EL (cell line): ENCODE measurements around the gene UMAD1.
A peak's percentile ranks its signal among the peaks of the same experiment; 100 is the strongest.

ENCODE experiments used
- DNase-seq: peaks from one replicate; pipeline ENCODE4 v3.0.0-alpha.2; 2016

The UMAD1 gene

DNA sequence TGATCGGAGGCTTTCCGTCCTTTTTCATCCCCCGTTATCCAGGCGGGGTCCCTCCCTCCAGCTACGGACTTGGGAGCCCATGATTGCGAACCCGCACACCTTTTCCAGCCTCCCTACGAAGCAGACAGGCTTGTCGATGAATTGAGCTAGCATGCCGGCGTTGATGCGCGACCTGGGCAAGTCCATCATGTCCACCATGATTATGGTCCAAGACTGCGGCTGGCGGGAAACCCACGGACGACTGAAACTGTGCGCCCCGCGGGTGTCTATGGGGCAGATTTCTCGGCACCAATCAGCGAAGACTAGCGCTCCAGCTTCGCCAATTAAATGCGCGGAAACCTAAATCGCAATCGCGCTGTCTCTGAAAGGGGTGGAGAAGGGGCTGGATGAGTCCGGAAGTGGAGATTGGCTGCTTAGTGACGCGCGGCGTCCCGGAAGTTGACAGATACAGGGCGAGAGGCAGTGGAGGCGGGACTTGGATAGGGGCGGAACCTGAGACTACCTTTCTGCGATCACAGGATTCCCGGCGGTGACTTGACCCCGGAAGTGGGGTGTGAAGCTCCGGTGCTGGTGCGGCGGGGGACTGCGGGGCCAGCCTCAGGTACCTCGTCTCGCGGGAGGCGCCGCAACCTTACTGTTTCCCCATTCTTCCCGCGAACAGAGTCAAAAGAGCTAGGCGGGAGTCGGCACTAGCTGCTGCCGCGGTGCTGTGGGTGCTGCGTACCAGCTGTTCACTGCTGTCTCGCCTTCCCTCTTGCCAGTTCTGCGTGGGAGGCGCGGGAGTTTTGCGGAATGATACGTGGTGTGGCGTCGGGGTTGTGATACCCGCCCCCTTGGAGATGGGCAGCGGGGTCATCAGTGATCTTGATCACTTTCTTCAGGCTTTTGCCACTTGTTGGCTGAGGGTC, at the start of gene UMAD1:
Gene UMAD1 (plus strand): TSS at position 532 of the 908 bp plus-strand sequence. CDS start 32,620 bp downstream, outside the sequence.
- peak; percentile 100 for DNase-seq

DNA sequence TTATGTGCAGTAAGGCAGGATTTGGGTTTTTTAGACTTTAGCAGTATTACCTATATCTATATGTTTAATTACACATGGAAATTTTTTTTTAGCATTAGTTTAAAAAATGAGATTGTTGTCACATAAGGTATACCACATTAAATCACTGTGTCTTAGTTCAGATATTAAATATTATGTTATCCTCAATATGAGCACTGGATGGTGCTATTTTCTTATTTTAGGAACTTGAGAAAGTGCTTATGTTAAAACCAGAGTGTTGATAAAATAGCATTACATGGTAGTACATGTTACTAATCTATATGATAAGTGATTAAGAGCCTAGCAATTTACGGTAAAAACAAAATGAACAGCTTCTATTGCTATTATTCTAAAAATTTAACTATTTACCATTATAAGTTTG, 45.1 kb upstream of the UMAD1 start:
- peak; percentile 14 for DNase-seq

DNA sequence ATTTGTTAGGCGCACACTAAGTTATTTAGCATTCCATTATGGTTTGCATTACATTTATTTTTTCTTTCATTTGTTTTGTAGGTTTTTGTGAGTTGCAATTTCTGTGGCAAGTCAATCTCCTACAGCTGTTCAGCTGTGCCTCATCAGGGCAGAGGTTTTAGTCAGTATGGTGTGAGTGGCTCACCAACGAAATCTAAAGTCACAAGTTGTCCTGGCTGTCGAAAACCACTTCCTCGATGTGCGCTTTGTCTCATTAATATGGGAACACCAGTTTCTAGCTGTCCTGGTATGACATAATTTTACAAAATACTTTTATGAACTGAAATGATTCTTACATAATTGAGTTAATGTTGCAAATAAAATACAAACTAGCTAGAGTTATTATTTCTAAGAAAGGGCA, 44.4 kb upstream of the UMAD1 start:
- DNase-seq, result no peak

DNA sequence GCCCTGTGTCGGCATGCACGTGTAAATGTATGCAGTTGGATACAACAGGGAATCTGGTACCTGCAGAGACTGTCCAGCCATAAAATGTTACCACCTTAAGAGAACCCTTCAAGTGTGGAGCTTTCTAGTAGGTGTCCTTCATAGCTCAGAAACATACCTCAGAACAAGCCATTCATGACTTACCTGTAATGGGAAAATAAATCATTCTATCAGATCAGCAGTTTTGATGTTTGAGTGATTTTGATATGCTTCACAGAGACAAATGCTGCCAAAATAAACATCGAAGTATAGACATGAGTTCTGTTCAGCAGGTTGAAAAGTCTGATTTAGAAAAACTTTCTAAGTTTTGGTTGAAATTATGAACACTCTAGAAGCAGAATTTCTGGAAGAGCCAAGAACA, 33.5 kb upstream of the UMAD1 start:
- no peak for DNase-seq

DNA sequence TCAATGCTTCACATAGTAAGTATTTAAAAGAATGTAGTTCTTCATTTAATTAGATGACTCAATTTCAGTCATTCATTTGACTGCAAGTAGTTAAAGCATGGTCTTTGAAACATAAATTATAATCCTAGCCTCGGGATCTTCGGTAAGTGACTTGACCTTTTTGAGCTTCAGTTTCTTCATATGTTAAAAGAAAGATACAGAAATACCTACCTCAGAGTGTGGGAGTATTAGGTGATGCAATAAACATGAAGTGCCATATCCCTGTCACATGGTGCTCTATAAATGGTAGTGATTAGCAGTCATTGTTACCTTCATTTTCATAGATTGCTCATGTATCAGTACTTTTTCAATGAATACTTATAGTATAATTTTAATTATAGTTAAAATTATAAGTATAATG, 31.2 kb upstream of the UMAD1 start:
- DNase-seq, result no peak

DNA sequence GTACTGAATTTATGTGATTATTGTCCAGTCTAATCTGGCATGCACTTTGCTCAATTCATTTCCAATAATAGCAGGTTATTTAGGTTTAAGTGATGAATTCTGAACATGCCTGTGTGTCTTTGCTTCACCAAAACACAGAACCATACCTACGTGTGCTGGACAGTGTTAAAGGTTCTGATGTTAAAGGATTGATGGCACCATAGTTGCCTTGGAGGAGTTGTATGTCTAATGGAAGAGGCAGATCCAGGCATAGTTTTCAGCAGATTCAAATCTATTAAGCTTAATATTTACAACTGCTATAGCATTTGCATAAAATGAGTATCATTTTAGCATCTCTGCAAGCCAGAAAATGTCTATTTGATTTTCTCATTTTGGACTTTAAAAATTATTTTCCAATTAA, 28.0 kb upstream of the UMAD1 start:
- no peak for DNase-seq

DNA sequence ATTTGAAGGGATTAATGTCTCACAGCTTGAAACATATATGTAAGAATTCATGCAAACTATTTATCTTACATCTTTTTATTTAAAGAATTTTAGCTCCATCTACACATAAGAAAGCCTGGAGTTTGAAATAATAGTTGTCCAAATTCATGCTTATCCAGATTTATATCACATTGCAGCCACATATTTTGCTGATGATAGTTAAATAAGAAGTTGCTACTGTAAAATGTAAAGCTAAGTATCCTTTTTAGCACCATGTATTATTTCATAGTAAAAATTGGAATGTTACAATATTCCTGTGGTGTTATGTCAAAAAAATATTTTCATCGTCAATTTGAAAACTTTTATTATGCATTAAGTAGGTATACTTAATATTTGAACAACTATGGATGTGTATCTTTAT, 27.3 kb upstream of the UMAD1 start:
- no peak for DNase-seq

DNA sequence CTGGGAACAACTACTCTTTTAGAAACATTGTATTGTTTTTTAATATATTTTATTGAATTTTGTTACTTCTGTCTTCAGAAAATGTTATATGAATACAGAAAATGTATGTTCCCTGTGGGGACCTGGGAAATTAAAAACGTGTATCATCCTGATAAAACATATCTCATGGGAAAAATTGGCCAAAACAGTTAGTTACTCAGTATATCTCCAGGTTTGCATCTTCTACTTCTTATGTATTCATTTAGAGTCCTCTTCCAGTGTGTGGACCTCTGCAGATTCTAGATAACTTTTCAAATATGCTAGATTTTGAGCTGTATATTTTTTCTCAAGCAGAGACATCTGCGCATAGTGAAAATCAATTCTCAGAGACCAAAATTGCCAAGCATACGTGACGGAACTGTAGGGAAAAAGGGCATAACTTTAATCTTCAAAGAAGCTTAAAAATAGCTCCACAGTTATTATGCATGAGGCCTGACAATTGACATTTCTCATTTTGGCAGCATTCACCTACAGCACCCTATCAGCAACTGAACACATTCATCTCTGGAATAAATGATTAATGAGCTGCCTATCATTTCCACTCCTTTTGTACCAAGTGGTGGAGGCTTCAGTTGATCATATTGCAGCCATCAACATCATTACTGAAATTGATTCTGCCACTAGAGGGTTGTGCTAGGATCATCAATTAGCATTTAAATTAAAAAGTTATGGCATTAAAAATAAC, 26.4 kb upstream of the UMAD1 start:
- DNase-seq, result no peak

DNA sequence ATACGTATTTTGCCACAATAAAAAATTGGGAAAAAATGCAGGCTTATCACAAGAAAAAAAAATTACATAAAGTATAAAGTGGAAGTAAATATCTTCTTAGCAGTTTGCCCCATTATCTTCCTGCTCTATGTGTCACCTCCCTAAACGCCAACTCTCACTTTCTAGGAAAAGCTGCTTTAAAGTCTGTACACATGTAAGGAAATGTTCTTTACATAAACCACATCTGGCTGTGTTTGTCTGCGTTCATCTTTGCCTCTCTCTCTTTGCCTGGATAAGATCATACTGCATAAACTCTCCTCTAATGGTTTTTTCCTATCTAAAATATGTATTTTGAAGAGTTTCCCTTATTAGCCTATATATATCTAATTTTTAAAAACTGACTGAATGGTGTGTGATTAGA, 23.0 kb upstream of the UMAD1 start:
- no peak for DNase-seq

DNA sequence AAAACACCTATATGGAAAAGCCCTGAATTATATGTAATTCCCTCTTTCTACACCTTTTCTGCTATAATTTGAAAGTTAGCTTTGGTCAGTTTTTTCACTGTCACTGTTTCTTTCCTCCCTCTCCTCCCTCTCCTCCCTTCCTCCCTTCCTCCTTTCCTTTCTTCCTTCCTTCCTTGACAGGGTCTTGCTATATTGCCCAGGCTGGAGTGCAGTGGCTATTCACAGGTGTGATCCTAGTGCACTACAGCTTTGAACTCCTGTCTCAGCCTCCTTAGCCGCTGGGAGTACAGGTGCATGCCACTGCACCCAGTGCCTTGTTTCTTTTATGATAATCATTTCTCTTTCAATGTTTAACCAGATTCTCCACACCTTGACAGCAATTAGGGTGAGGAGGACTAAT, 22.1 kb upstream of the UMAD1 start:
- no peak for DNase-seq

DNA sequence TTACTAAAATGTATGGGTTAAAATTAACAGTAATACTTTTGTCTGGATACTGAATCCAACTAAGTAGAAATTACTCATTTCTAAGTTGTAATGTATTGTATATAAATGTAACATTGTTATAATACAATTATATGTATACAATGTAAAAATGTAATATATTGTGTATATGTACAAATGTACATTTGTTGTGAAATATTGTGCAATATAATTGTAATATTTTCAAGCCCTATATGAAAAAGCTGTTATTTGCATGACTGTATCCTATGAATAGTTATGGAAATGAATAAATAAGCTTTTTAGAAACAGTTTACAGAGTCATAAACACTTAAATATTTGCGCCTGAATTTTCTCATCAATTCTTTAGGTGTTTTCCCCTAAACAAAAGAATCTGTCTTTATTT, 20.3 kb upstream of the UMAD1 start:
- no peak for DNase-seq

DNA sequence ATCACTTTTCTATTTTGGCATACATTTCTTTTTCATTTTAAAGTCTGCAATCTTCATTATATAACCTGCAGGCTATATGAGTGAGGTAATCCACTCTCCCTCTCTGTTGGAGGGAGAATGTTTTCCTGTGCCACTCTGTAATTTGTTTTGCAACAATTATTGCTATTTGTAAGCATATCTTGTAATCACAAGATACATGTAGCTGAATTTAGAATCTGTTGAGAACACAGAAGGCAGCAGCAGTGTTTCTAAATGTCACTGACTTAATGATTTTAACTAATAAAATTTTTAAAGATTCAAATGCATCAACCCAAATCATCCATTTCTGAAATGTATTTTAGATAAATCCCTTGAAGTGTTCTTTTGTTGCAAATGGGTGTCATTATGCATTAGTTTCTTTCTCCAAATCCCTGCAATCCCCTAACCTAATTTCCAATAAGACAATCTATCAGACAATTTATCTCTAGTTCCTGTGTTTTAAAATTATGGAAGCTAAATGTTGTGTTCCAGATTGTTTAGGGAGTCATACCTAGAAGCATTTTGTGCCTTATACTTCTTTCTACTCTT, 19.8 kb upstream of the UMAD1 start:
- no peak for DNase-seq

DNA sequence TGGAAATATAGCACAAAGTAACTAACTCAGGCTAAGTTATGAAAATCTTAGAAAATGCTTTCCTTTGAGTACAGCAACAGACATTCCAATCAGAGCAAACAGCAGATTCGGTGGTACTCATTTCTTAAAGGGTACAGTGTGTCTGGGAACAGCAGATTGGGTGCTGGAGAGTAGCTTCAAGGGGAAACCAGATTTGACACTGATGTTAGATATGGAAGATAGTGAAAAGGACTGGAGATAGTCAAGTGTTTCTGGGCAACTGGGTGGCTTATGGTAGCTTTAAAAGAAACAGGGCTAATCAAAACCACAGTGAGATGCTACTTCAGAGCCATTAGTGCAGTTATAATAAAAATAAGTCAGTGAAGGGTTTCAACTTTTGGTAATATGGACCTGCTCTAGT, 12.1 kb upstream of the UMAD1 start:
- DNase-seq, result no peak

DNA sequence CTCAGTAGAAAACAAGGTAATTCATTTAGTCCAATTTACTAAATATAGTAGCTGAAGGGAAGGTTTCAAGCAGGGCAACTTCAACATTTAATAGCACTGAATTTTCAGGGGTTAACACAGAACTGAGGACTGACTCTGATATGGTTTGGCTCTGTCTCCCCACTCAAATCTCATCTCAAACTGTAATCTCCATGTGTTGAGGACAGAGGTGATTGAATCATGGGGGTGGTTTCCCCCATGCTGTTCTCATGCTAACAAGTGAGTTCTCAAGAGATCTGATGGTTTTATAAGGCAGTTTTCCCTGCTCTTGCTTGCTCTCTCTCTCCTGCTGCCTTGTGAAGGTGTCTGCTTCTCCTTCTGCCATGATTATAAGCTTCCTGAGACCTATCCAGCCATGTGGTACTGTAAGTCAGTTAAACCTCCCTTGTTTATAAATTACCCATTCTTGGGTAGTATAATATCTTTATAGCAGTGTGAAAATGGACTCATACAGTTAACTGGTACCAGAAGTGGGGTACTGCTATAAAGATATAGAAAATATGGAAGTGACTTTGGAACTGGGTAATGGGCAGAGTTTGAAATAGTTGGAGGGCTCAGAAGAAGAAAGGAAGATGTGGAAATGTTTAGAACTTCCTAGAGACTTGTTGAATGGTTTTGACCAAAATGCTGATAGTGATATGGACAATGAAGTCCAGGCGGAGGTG, 9.8 kb upstream of the UMAD1 start:
- no peak for DNase-seq

DNA sequence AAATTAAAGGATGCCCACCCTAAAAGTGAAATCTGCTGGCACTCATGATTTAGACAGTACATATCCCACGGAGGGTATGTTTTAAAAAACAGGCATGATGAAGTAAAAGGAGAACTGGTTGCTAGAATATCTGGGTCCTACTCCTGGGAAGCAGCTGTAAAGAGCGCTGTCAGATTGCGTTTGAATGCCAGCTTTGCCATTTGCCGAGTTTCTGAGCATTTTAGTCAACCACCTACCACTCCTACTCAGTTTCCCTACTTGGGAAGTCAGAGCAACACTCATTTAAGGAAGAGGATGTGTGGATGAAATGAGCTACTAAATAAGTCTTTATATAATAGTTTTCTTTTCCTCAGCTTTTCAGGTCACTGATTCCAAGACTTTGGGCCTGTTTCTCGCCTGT, 1.1 kb upstream of the UMAD1 start:
- peak; percentile 2 for DNase-seq

DNA sequence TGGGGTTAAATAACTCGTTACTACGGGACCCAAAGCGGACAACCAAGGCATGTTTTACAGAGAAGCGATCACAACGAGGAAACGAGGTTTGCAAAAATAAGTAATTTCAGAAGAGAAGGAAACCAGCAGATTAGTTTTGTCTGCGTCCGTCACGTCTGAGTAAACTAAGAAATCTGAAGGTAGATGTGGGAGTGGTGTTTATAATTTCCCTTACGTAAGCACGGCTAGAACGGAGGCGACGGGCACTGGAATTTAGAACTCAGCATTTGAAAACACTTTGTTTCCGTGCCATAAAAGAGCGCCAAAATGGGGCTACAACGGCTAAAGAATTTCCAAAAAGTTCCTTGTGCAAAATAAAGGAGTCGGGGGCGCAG, 718 bp upstream of the UMAD1 start:
- DNase-seq, result peak; percentile 39

DNA sequence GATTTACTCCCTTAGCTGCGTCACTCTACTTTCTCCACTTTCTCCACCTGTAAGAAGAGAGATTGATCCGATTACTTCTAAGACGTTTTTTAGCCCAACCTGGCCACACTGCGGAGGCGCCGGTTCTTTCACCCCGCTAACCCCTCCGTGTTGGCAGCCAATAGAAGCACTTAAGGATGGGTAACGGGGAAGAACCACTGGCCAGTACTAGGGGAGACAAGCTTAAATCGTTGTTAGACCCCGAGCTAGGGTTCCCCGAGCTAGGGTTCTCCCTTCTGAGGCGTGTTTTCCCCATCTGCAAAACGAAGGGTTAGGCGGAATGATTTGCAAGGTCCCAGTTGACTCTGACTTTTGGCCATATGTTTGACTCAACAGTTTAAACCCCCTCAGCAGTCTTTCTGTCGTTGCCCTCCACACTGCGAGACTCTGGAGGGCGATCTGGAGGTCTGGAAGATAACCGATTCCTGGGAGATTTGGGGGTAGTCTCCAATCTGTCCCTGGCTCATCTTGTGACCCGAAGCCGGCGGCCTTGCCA, 644 bp downstream of the UMAD1 start:
- DNase-seq, result peak; percentile 29

DNA sequence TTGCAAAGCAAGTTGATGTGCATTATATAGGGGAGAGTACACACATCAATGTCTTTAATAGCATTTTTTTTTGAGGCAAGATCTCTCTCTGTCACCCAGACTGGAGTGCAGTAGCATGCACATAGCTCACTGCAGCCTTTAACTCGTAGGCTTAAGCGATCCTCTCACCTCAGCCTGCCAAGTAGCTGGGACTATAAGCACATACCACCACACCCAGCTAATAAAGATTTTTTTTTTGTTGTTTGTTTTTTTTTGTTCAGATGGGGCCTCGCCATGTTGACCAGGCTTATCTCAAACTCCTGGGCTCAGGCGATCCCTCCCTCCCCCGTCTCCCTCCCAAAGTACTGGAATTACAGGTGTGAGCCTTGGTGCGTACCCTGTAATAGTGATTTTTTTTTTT, 1.5 kb downstream of the UMAD1 start:
- no peak for DNase-seq

DNA sequence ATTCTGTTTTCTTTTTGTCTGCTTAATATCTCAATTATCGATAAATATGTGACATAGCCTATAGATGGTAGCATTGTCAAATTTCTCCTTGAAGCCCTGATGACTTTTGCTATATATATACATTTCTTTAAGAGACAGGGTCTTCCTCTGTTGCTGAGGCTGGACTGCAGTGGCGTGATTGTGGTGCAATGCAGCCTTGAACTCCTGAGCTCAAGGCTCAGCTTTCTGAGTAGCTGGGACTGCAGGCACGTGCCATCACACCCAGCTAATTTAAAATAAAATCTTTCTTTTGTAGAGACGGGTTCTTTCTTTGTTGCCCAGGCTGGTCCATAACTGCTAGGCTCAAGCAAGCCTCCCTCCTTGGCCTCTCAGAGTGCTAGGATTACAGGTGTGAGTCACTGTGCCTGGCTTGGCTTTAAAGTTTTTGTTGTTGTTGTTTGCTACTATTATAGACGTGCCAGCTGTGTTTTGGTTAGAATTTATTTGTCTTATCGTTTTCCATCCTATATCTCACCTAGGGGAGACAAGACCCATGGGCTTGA, 7.0 kb downstream of the UMAD1 start:
- no peak for DNase-seq

DNA sequence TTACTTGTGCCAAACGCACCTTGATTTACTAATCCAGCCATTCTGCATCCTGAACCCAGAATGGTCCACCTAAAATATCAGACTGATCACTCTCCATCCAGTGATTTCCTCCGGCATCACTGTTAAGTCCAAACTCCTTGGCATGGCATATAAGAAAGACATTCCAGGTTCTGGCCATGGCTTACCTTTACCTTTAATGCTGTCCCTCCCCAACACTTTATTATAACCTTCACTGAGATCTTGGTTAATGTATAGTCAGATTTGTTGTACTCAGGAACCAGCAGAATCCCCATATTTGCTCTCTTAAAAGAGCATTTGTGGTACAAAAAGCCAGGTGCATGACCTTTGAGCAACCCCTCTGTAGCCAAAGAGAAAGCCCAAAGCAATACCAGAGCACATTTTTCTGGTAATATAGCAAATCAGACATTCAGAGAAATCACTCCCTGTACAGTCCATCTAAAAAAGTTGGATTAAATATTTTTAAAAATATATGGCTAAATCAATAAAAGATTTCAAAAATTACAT, 10.2 kb downstream of the UMAD1 start:
- DNase-seq, result no peak

DNA sequence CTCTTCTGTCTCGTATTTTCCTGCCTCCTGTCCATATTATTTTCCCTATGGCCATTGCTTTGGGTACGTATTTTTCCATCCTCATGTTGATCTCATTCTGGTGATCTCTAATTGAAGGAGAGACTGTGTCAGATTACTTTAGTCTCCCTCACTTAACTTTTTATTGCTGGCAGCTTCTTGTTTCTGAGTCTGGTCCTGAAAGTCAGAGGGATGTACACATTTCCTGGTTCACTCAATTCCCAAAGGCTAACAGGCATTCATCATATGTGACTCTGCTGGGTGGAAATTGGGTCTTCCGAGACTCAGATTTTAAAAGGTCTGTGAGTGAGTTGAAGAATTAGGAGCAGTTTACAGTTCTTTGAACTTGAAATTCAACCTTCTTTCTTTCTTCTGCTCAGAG, 10.9 kb downstream of the UMAD1 start:
- DNase-seq, result no peak

DNA sequence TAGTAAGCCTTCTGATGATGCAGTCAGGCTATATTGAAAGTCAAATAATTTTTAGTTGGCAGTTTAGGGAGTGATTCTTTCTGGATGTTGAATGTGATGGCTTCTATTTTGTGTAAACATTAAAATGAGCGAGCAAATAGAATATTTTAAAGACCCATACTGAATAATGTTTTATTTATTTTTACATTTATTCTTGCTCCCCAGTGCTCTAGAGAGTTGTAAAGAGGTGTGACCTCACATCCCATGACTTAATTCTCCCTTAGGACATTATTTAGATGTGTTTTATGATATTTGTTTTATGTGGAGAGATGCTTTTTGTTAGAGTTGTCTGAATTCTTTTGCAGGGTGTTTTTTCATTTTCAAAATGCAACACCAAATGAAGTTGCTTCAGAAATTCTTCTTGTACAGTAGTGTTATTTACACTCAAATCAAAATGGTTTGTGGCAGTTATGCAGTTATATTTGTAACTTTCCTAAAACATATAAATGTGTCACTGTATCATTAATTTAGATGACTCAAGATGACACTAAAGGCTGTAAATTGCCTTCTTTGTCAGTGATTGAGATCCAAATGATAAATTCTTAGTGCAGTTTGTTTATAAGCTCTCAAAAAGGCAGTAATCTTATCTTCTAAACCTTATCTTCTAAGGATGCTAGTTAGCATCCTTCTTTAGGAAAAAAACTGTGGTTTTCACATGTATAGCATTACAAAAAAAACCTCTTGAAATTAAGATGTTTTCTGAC, 12.4 kb downstream of the UMAD1 start:
- no peak for DNase-seq
